ENCODE measurements around the gene ZNF496. TPM values are rescaled to one million over a fixed set of nuclear protein-coding genes. Genes with fewer than 3 reads are reported as not detected.

ZNF496 gene
- total RNA-seq, 1 donor from 2014 or later: 91.8 TPM

DNA sequence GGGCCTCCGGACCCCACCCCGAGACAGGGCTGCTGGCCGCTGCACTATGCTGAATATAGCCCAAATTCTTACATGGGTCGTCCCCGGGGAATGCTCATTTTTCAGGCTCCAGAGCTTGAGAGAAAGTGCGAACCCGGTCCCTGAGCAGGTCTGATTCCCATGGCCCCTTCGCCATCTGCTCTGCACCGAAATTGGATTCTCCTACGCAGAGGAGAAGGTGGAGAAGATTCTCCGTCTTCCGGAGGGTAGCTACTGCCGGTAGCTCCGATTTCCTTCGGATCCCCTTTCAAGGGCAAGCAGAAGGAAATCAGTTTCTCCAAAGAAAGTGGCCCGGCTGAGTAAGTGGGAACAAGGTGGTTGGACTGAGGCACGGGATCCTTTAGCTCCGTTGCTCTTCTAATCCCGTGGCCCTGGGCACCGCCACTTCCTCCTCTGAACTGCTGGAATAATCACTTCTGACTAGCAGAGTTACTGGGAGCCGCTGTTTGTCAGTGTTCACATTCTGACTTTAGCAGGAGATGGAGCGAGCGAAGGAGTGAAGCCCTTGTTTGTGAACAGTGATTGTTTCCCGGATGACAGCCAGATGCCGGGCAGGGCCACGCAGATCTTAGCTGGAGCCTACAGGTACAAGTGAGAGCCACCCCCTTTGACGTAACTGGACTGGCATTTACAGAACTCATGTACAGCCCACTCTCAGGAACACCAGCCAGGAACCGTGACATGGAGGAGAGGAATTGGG, 1.1 kb upstream of the ZNF496 start:
- peak; percentile 12 for DNase-seq (ENCODE audit: low read depth)
- H3K27me3 ChIP-seq (ENCODE audit: control insufficient read depth, insufficient read depth, low read length): no peaks in the 10 kb centered on the region
- TF ChIP-seq, protein P1, sequence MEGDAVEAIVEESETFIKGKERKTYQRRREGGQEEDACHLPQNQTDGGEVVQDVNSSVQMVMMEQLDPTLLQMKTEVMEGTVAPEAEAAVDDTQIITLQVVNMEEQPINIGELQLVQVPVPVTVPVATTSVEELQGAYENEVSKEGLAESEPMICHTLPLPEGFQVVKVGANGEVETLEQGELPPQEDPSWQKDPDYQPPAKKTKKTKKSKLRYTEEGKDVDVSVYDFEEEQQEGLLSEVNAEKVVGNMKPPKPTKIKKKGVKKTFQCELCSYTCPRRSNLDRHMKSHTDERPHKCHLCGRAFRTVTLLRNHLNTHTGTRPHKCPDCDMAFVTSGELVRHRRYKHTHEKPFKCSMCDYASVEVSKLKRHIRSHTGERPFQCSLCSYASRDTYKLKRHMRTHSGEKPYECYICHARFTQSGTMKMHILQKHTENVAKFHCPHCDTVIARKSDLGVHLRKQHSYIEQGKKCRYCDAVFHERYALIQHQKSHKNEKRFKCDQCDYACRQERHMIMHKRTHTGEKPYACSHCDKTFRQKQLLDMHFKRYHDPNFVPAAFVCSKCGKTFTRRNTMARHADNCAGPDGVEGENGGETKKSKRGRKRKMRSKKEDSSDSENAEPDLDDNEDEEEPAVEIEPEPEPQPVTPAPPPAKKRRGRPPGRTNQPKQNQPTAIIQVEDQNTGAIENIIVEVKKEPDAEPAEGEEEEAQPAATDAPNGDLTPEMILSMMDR (IDR thresholded peaks at IDR 0.05; ENCODE audit: insufficient read depth, low read length, poor library complexity, severe bottlenecking): no peak

DNA sequence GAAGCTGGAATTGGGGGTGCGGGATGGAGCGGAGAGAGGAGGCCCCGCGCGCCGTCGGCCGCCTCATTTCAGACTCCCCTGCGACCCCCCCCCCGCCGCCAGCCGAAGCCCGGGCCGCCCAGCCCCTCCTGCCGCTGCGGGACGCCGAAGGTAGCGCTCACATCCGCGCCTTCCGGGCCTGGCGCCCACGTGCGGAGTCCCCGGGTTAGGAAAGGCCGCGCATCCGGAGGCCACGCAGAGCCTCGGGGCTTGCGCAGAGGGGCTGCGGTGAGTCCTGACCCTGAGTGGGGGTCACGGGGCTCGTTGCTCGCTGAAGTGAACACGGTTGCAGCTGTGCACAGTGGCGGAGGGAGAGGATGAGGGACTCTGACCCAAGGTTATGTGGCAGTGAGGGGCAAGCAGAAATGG, 552 bp upstream of the ZNF496 start:
- peak overlapping the region; percentile 97 for H3K4me3 ChIP-seq (ENCODE audit: low read depth, low read length)
- peaks cover 2% of the 10 kb centered on the region for H3K36me3 ChIP-seq (ENCODE audit: control insufficient read depth, insufficient read depth, low read length)
- H3K27me3 ChIP-seq (ENCODE audit: control insufficient read depth, insufficient read depth, low read length): no peaks in the 10 kb centered on the region
- no peak for DNase-seq (ENCODE audit: low read depth)
- TF ChIP-seq, protein P1 (IDR thresholded peaks at IDR 0.05; ENCODE audit: insufficient read depth, low read length, poor library complexity, severe bottlenecking): no peak

More for the DNA sequence above, 1.1 kb upstream of the ZNF496 start:
- Histone ChIP-seq H3K36me3 (ENCODE audit: control insufficient read depth, insufficient read depth, low read length) (peaks cover 2% of the 10 kb centered on the region), H3K4me3 (ENCODE audit: low read depth, low read length) (peak overlapping the region; percentile 97)

DNA sequence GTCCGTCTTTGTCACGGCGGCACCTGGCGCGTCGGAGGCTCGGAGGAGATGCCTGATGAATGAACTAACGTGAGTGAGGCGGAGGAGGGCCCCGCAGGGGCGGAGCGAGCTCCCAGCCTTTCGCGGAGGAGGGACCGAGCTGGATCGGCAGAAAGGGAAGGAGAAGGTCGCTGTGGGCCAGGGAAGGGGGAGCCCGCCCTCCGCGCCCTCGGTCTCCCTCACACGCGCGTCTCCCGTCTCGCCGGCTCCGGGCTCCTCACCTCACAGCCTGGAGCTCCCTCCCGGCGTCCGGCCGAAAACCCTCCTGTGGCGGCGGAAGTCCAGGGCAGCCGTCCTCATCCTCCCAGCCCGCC, 519 bp downstream of the ZNF496 start:
- Histone ChIP-seq H3K4me3 (ENCODE audit: low read depth, low read length) (peak overlapping the region; percentile 97), H3K36me3 (ENCODE audit: control insufficient read depth, insufficient read depth, low read length) (peaks cover 2% of the 10 kb centered on the region), H3K27me3 (ENCODE audit: control insufficient read depth, insufficient read depth, low read length) (no peaks in the 10 kb centered on the region)
- DNase-seq (ENCODE audit: low read depth): peak; percentile 31
- TF ChIP-seq, protein P1 (IDR thresholded peaks at IDR 0.05; ENCODE audit: insufficient read depth, low read length, poor library complexity, severe bottlenecking): no peak

- H3K27me3 ChIP-seq (ENCODE audit: control insufficient read depth, insufficient read depth, low read length): no peaks in the 10 kb centered on the region
- TF ChIP-seq, protein P1 (IDR thresholded peaks at IDR 0.05; ENCODE audit: insufficient read depth, low read length, poor library complexity, severe bottlenecking): no peak
- no peak for DNase-seq (ENCODE audit: low read depth)
- H3K4me3 ChIP-seq (ENCODE audit: low read depth, low read length): peak overlapping the region; percentile 97
- peaks cover 2% of the 10 kb centered on the region for H3K36me3 ChIP-seq (ENCODE audit: control insufficient read depth, insufficient read depth, low read length)
Observed at GRCh38 chr1:247330548-247331171, 1.0 kb downstream of the ZNF496 start.

DNA sequence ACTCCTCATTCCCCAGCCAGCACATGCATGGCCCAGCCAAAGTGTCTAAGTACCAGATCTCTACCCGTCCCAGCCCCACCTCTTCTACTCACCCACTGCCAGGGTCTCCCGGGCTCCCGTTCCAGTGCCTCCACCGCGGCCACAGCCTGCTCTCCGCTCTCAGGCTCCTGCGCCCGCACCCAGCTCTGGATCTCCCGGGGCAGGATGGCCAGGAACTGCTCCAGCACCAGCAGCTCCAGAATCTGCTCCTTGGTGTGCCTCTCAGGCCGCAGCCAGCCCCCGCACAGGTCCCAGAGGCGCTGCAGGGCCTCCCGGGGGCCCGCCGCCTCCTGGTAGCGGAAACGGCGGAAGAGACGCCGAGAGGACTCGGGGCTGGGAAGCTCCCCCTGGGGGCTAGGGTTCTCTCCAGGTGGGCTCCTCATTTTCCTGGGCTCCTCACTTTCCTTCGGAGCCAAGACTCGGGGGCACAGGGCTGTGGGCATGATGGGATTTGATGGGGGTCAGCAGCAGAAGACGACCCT, 2.5 kb downstream of the ZNF496 start:
- no peaks in the 10 kb centered on the region for H3K27me3 ChIP-seq (ENCODE audit: control insufficient read depth, insufficient read depth, low read length)
- no peak overlapping the region for H3K4me3 ChIP-seq (ENCODE audit: low read depth, low read length)
- H3K36me3 ChIP-seq (ENCODE audit: control insufficient read depth, insufficient read depth, low read length): peaks cover 2% of the 10 kb centered on the region
- TF ChIP-seq, protein P1 (IDR thresholded peaks at IDR 0.05; ENCODE audit: insufficient read depth, low read length, poor library complexity, severe bottlenecking): no peak
- DNase-seq (ENCODE audit: low read depth): no peak
